HG03354 (cell line): ENCODE results near the gene C1QTNF1.

ENCODE experiments used
- ATAC-seq: cut with Tn5 transposase; IDR thresholded peaks from one replicate; pipeline ENCODE4 v1.9.1; 2021; ENCODE audit warnings: mild to moderate bottlenecking; ENCODE audit not compliant: unreplicated experiment, poor library complexity, severe bottlenecking

C1QTNF1 gene

GRCh38 chr17:79085154-79085920 lies 61.4 kb downstream of the C1QTNF1 start:
- ATAC-seq: no peak

- no peak for ATAC-seq
Observed at GRCh38 chr17:79085921-79086551, 62.1 kb downstream of the C1QTNF1 start.

GRCh38 chr17:79086609-79087427 lies 62.8 kb downstream of the C1QTNF1 start:
- ATAC-seq: no peak

GRCh38 chr17:79087428-79088143 lies 63.6 kb downstream of the C1QTNF1 start:
- ATAC-seq: no peak

- ATAC-seq: no peak
Observed at GRCh38 chr17:79088247-79088996, 64.5 kb downstream of the C1QTNF1 start.

- ATAC-seq: no peak
Observed at GRCh38 chr17:79088997-79089328, 65.0 kb downstream of the C1QTNF1 start.

GRCh38 chr17:79089720-79090442 lies 65.9 kb downstream of the C1QTNF1 start:
- ATAC-seq: no peak

GRCh38 chr17:79090443-79091225 lies 66.7 kb downstream of the C1QTNF1 start:
- ATAC-seq: no peak

GRCh38 chr17:79091226-79091670 lies 67.3 kb downstream of the C1QTNF1 start:
- ATAC-seq: no peak

GRCh38 chr17:79092567-79092966 lies 68.6 kb downstream of the C1QTNF1 start:
- no peak for ATAC-seq

- no peak for ATAC-seq
Observed at GRCh38 chr17:79093270-79093669, 69.3 kb downstream of the C1QTNF1 start.

- ATAC-seq: no peak
Observed at GRCh38 chr17:79094261-79094660, 70.3 kb downstream of the C1QTNF1 start.

- ATAC-seq: no peak
Observed at GRCh38 chr17:79095345-79096055, 71.5 kb downstream of the C1QTNF1 start.

GRCh38 chr17:79096477-79096876 lies 72.5 kb downstream of the C1QTNF1 start:
- no peak for ATAC-seq

- no peak for ATAC-seq
Observed at GRCh38 chr17:79097226-79098055, 73.5 kb downstream of the C1QTNF1 start.

- ATAC-seq: no peak
Observed at GRCh38 chr17:79098282-79098867, 74.4 kb downstream of the C1QTNF1 start.
